Endothelial cell of umbilical vein (primary cell): ENCODE data around the gene MDH2.

Experiments
- EZH2 ChIP-seq: IDR thresholded peaks from 2 replicates; pipeline ENCODE4 v1.6.1; 2012; ENCODE audit warnings: borderline replicate concordance, low read depth, mild to moderate bottlenecking, moderate library complexity, low read length, inconsistent platforms; ENCODE audit not compliant: severe bottlenecking
- MYC ChIP-seq: IDR thresholded peaks from one replicate; pipeline ENCODE4 v1.6.1; 2011; ENCODE audit warnings: mild to moderate bottlenecking, low read depth, low read length
- POLR2AphosphoS5 ChIP-seq: IDR thresholded peaks from 2 replicates; pipeline ENCODE4 v1.6.1; 2012; ENCODE audit warnings: low read depth, mild to moderate bottlenecking, control low read depth, low read length, moderate library complexity; ENCODE audit not compliant: insufficient read depth
- TF ChIP-seq, protein P1 (sequence below), 2 donors: IDR thresholded peaks; 1 replicate in 1 of 2; 2 replicates in 1 of 2; pipeline ENCODE4 v1.5.1; 2011; ENCODE audit warnings: low read length in 2 of 2, mild to moderate bottlenecking in 2 of 2, moderate library complexity in 2 of 2, control low read depth in 1 of 2, inconsistent platforms in 1 of 2, low read depth in 1 of 2; ENCODE audit not compliant: insufficient read depth in 1 of 2; ENCODE audit errors: extremely low read depth in 1 of 2

DNA sequence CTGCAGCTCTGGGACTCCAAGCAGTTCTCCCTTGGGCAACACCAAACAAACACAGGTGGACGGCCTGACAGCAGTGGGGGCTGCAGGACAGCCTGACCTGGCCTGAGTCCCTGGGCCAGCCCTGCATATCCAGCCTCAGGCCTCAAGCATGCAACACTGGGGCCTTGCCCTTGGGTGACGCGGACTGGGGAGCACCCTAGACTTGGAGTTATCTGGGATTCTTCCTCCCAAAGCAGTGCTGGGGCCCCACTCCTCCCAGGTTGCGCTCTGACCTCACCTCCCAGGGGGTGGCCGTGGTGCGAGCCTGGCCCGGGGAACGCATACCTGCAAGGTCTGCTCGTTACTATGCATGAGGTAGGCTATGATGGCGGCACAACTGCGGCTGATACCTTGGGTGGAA is 47.3 kb upstream of the MDH2 start:
- TF ChIP-seq POLR2AphosphoS5 (no peak), EZH2 (no peak), MYC (no peak)
- TF ChIP-seq, protein P1, sequence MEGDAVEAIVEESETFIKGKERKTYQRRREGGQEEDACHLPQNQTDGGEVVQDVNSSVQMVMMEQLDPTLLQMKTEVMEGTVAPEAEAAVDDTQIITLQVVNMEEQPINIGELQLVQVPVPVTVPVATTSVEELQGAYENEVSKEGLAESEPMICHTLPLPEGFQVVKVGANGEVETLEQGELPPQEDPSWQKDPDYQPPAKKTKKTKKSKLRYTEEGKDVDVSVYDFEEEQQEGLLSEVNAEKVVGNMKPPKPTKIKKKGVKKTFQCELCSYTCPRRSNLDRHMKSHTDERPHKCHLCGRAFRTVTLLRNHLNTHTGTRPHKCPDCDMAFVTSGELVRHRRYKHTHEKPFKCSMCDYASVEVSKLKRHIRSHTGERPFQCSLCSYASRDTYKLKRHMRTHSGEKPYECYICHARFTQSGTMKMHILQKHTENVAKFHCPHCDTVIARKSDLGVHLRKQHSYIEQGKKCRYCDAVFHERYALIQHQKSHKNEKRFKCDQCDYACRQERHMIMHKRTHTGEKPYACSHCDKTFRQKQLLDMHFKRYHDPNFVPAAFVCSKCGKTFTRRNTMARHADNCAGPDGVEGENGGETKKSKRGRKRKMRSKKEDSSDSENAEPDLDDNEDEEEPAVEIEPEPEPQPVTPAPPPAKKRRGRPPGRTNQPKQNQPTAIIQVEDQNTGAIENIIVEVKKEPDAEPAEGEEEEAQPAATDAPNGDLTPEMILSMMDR (IDR thresholded peaks at IDR 0.05; ENCODE audit: extremely low read depth in 1 of 2, insufficient read depth in 1 of 2, low read depth in 1 of 2, low read length in 2 of 2): no peak
